Limb (tissue), 2 donors: ENCODE data around the gene C1orf159.
A peak's percentile ranks its signal among the peaks of the same experiment; 100 is the strongest.

Experiments used
- DNase-seq, 2 donors: peaks; one replicate each; pipeline ENCODE4 v3.0.0-alpha.2; 2016; ENCODE audit errors: extremely low spot score in 2 of 2

The C1orf159 gene

GRCh38 chr1:1132042-1132950 is 16.4 kb upstream of the C1orf159 start:
- no peak for DNase-seq

GRCh38 chr1:1130206-1131120 is 14.6 kb upstream of the C1orf159 start:
- DNase-seq: no peak

GRCh38 chr1:1129381-1129821 is 13.5 kb upstream of the C1orf159 start:
- DNase-seq: peak in 1 of 2 donors; percentile 37

- no peak for DNase-seq
Measured at GRCh38 chr1:1128454-1129139, 12.7 kb upstream of the C1orf159 start.

- no peak for DNase-seq
Measured at GRCh38 chr1:1127551-1128451, 11.9 kb upstream of the C1orf159 start.

GRCh38 chr1:1125945-1126344 is 10.1 kb upstream of the C1orf159 start:
- DNase-seq: peak in 1 of 2 donors; percentile 25

- DNase-seq: peak in 1 of 2 donors; percentile 27
Measured at GRCh38 chr1:1124786-1125642, 9.1 kb upstream of the C1orf159 start.

- no peak for DNase-seq
Measured at GRCh38 chr1:1124508-1124785, 8.6 kb upstream of the C1orf159 start.

GRCh38 chr1:1123581-1124507 is 8.0 kb upstream of the C1orf159 start:
- peak in 1 of 2 donors; percentile 33 for DNase-seq

GRCh38 chr1:1122981-1123480 is 7.1 kb upstream of the C1orf159 start:
- peak in 1 of 2 donors; percentile 38 for DNase-seq

- DNase-seq: peak; percentile 55 to 87
Measured at GRCh38 chr1:1122078-1122811, 6.4 kb upstream of the C1orf159 start.

- DNase-seq: no peak
Measured at GRCh38 chr1:1121611-1122077, 5.8 kb upstream of the C1orf159 start.

- peak in 1 of 2 donors; percentile 36 for DNase-seq
Measured at GRCh38 chr1:1120866-1121591, 5.1 kb upstream of the C1orf159 start.

- peak in 1 of 2 donors; percentile 28 for DNase-seq
Measured at GRCh38 chr1:1120096-1120495, 4.2 kb upstream of the C1orf159 start.

GRCh38 chr1:1119272-1119890 is 3.5 kb upstream of the C1orf159 start:
- DNase-seq: no peak

- DNase-seq: no peak
Measured at GRCh38 chr1:1118876-1119220, 3.0 kb upstream of the C1orf159 start.
